Activated CD4-positive, alpha-beta memory T cell treated with anti-CD3 and anti-CD28 coated beads, Interleukin-2, amount 10 ng/mL, durations not matched to agents 7 days and 5 days (primary cell): ENCODE measurements around the gene SIGLEC8. TPM values are rescaled to one million over a fixed set of nuclear protein-coding genes. Genes with fewer than 3 reads are reported as not detected.
"Not testable (repeated sequence)": the region's sequence is repeated elsewhere in the genome, so short reads cannot be mapped to it uniquely, and the experiment has no call there.

Source experiments
- CTCF ChIA-PET: fragments of 350-600 bp; sonication (Branson Sonifier 250); formaldehyde crosslinking; loops from one replicate; lab custom pipeline; 2021; ENCODE audit warnings: antibody characterized with exemption, inconsistent platforms; lab: Charles Lee
- POLR2A ChIA-PET: fragments of 350-600 bp; sonication (Branson Sonifier 250); formaldehyde crosslinking; loops from one replicate; lab custom pipeline; 2021; ENCODE audit warnings: antibody characterized with exemption; lab: Charles Lee
- DNase-seq: peaks from one replicate; pipeline ENCODE4 v3.0.0-alpha.2; 2020
- H3K27ac Mint-ChIP-seq: one replicate; pipeline ENCODE4 v1.8.0; 2021; ENCODE audit warnings: mild to moderate bottlenecking, mixed read lengths
- H3K27me3 Mint-ChIP-seq: one replicate; pipeline ENCODE4 v1.8.0; 2021; ENCODE audit warnings: mixed read lengths
- H3K36me3 Mint-ChIP-seq: one replicate; pipeline ENCODE4 v1.8.0; 2021; ENCODE audit warnings: low read depth, mixed read lengths
- H3K4me1 Mint-ChIP-seq: one replicate; pipeline ENCODE4 v1.8.0; 2021; ENCODE audit warnings: mixed read lengths
- H3K4me3 Mint-ChIP-seq: one replicate; pipeline ENCODE4 v1.8.0; 2021; ENCODE audit warnings: mild to moderate bottlenecking, mixed read lengths
- H3K9me3 Mint-ChIP-seq: one replicate; pipeline ENCODE4 v1.8.0; 2021; ENCODE audit warnings: mixed read lengths
- total RNA-seq, 2 experiments: library from RNA; stranded (reverse); gene quantifications; one replicate each; pipeline ENCODE4 v1.2.3, GENCODE V29; 2021

The SIGLEC8 gene
- total RNA-seq, 2 experiments from 2014 or later: not detected

GRCh38 chr19:51469162-51469561, 10.9 kb upstream of the SIGLEC8 start:
- H3K36me3 Mint-ChIP-seq: no peaks in the 10 kb centered on the region
- no peak overlapping the region for H3K27ac Mint-ChIP-seq
- ChIA-PET CTCF (interaction anchor here (0.6 kb wide), 1 partner anchor 189 kb away, joined by 4 read pairs; no protein-coding TSS in a partner anchor), POLR2A (no interaction called here)
- no peak overlapping the region for H3K4me3 Mint-ChIP-seq
- peaks cover 22% of the 10 kb centered on the region for H3K27me3 Mint-ChIP-seq
- H3K9me3 Mint-ChIP-seq: no peaks in the 10 kb centered on the region
- DNase-seq: no peak
- peaks cover 31% of the 10 kb centered on the region for H3K4me1 Mint-ChIP-seq

DNA sequence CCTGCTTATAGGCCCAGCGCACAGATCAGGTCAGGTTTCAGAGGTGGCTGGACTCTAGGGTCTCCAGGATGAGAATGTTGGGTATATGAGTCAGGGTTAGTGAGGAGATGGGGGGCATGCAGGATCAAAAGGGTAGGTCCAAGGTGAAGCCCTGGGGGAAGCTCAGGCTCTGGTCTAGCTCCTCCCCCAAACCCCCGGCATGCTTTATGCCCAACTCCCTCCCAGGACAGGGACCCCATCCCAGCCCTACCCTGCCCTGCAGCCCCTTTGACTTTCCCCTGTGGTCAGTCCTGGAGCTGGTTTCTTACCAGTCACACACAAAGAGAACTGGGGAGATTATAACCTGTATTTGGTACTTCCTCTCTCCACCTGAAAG, 10.3 kb upstream of the SIGLEC8 start:
- Mint-ChIP-seq H3K27me3 (peaks cover 25% of the 10 kb centered on the region), H3K4me1 (peaks cover 33% of the 10 kb centered on the region), H3K36me3 (no peaks in the 10 kb centered on the region), H3K9me3 (no peaks in the 10 kb centered on the region), H3K27ac (no peak overlapping the region), H3K4me3 (no peak overlapping the region)
- CTCF ChIA-PET: interaction anchor here (0.6 to 2.6 kb wide), 3 partner anchors 188 to 192 kb away, joined by 4 to 15 read pairs (median 9); no protein-coding TSS in a partner anchor
- POLR2A ChIA-PET: no interaction called here
- DNase-seq: no peak

GRCh38 chr19:51467864-51468544, 9.8 kb upstream of the SIGLEC8 start:
- no peak overlapping the region for H3K27ac Mint-ChIP-seq
- peaks cover 29% of the 10 kb centered on the region for H3K27me3 Mint-ChIP-seq
- DNase-seq: no peak
- H3K36me3 Mint-ChIP-seq: no peaks in the 10 kb centered on the region
- H3K4me3 Mint-ChIP-seq: no peak overlapping the region
- ChIA-PET CTCF (interaction anchor here (0.7 to 2.6 kb wide), 3 partner anchors 8 to 193 kb away, joined by 3 to 15 read pairs (median 9); no protein-coding TSS in a partner anchor), POLR2A (no interaction called here)
- H3K9me3 Mint-ChIP-seq: no peaks in the 10 kb centered on the region
- H3K4me1 Mint-ChIP-seq: peaks cover 39% of the 10 kb centered on the region

DNA sequence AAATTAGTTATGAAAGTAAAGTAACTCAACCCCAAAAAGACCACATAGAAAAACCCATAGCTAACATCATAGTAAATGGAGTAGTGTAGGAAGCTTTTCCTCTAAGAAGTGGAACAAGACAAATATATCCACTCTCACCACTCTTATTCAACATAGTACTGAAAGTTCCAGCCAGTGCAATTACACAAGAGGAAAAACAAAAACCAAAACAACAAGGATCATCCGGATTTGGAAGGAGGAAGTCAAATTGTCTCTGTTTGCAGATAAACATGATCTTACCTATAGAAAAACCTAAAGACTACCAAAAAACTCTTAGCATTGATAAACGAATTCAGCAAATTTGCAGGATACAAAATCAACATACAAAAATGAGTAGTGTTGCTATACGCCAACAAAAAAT, 8.5 kb upstream of the SIGLEC8 start:
- POLR2A ChIA-PET: interaction anchor here (1.3 kb wide), 1 partner anchor 190 kb away, joined by 3 read pairs; no protein-coding TSS in a partner anchor
- CTCF ChIA-PET: interaction anchor here (1.2 to 2.6 kb wide), 3 partner anchors 50 to 194 kb away, joined by 3 to 15 read pairs (median 9); partner anchors contain the start of gene SIGLEC10
- peaks cover 36% of the 10 kb centered on the region for H3K4me1 Mint-ChIP-seq
- no peak overlapping the region for H3K27ac Mint-ChIP-seq
- no peak for DNase-seq
- peaks cover 30% of the 10 kb centered on the region for H3K27me3 Mint-ChIP-seq
- H3K36me3 Mint-ChIP-seq: no peaks in the 10 kb centered on the region
- no peak overlapping the region for H3K4me3 Mint-ChIP-seq
- H3K9me3 Mint-ChIP-seq: no peaks in the 10 kb centered on the region

DNA sequence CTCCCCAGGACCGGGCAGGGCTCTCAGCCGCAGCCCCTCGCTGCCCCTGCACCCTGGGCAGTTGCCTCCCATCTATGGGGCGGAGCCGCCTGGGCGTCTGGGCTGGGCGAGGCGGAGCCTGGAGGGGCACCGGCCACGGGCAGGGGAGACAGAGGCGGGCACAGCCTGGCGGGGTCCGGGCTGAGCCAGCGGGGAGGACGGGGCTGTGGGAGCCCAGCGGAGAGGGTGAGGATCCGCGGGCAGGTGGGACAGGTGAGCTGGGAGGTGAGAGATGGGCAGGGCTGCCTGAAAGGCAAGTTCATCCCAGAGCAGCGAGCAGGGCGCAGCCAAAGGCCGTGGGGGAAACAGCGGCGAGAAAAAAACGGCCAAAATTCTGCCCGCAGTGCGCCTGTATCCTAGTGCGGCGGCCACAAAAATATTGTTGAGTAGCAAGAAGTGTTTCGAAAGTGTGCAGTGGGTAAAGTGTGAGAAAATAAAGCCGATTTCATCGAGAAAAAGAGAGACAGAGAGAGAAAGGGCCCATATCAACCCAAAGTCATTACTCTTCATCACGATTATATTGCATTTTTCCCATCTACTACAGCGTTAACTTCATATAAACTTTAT, 5.8 kb upstream of the SIGLEC8 start:
- DNase-seq, POLR2A ChIA-PET, H3K36me3 Mint-ChIP-seq, H3K27ac Mint-ChIP-seq, H3K4me3 Mint-ChIP-seq, CTCF ChIA-PET, H3K9me3 Mint-ChIP-seq: not testable (repeated sequence)
- H3K4me1 Mint-ChIP-seq: peaks cover 36% of the 10 kb centered on the region
- H3K27me3 Mint-ChIP-seq: peaks cover 30% of the 10 kb centered on the region

DNA sequence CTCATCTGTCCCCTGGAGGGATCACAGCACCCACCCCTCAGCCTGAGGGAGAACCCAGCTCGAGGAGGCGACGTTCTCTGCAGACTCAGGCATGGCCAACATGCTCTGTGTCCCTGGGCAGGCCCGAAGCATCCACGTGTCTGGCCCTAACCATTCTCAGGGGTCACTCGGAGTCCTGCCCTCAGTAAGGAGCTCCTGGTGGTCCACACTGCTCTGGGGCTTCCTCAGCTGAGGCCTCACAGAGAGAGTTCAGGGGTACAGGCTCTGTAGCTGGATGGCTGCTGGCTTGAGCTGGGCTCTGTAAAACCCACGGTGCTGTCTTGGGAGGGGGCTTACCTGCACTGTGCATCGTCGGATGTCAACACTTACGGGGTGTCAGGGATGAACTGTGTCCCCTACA, 4.4 kb upstream of the SIGLEC8 start:
- Mint-ChIP-seq H3K9me3 (no peaks in the 10 kb centered on the region), H3K36me3 (no peaks in the 10 kb centered on the region), H3K27ac (no peak overlapping the region), H3K27me3 (peaks cover 30% of the 10 kb centered on the region), H3K4me3 (no peak overlapping the region), H3K4me1 (peaks cover 23% of the 10 kb centered on the region)
- ChIA-PET POLR2A (no interaction called here), CTCF (interaction anchor here (0.9 to 1.1 kb wide), 2 partner anchors 9 to 21 kb away, joined by 3 read pairs; no protein-coding TSS in a partner anchor)
- DNase-seq: no peak

GRCh38 chr19:51462276-51462675, 4.0 kb upstream of the SIGLEC8 start:
- Mint-ChIP-seq H3K4me3 (no peak overlapping the region), H3K9me3 (no peaks in the 10 kb centered on the region), H3K27ac (no peak overlapping the region), H3K27me3 (peaks cover 30% of the 10 kb centered on the region), H3K36me3 (no peaks in the 10 kb centered on the region), H3K4me1 (peaks cover 20% of the 10 kb centered on the region)
- peak; percentile 6 for DNase-seq
- CTCF ChIA-PET: interaction anchor here (0.9 to 1.1 kb wide), 2 partner anchors 9 to 20 kb away, joined by 3 read pairs; no protein-coding TSS in a partner anchor
- POLR2A ChIA-PET: no interaction called here

DNA sequence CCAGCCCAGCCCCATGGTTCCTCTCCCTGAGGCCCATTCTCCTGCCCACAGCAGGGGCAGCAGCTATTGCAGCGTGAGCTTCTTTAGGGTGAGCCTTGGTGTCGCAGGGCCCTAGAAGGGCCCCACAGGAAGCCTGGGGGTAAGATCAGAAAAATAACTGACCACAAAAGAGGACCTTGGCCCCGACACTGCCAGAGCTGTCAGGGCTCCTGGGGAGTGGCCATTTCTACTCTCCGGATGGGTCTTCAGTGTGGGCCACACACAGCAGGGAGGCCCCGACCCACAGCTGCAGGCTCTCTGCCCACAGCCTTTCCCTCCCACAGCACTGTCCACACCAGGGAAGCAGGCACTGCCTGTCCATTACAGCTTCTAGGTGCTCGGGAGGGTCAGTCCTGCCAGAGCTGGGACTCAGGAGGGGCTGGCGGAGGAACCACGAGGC, 3.5 kb upstream of the SIGLEC8 start:
- H3K9me3 Mint-ChIP-seq: no peaks in the 10 kb centered on the region
- H3K4me1 Mint-ChIP-seq: peaks cover 17% of the 10 kb centered on the region
- no peak overlapping the region for H3K27ac Mint-ChIP-seq
- peak; percentile 10 for DNase-seq
- ChIA-PET CTCF (interaction anchor here (1.1 kb wide), 1 partner anchor 20 kb away, joined by 3 read pairs; no protein-coding TSS in a partner anchor), POLR2A (no interaction called here)
- peaks cover 27% of the 10 kb centered on the region for H3K27me3 Mint-ChIP-seq
- H3K4me3 Mint-ChIP-seq: no peak overlapping the region
- H3K36me3 Mint-ChIP-seq: no peaks in the 10 kb centered on the region

DNA sequence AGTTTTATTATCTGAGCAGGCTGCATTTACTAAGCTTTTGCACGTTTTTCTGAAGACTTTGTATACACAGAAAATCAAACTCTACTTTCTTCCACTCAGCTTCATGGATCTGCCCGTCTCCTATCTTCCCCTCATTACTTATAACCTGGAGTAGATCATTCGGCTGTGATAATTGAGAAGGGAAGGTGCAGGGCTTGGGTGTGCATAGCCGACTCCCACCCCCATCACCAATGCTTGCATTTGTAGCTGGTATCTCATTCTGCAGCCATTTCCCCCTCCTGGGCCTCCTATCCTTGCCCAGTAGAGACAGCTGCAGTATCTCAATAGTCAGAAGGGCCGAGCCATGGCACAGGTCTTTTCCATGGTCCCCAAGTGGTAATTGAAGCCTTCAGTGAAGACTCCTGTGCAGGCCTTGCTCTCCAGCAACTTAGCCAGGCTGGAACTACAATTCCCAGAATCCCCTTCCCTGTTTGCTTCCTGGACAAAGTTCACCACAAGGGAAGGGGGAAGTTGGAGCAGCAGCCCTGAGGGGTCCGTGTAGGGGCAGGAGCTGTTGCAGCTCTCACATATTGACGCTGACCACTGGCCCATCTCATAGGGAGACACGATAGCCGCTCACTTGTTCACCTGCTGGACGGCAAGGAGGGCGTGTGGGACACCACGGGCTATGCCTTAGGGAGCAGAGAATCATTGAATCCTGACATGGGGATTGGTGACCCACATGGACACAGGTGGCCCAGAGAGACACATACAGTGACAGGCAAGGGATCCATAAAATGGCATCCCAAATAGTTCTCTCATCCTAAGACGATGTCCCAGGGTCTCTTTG, 2.1 kb upstream of the SIGLEC8 start:
- ChIA-PET POLR2A (no interaction called here), CTCF (interaction anchor here (0.6 to 0.9 kb wide), 2 partner anchors 12 to 51 kb away, joined by 3 to 5 read pairs; no protein-coding TSS in a partner anchor)
- H3K4me3 Mint-ChIP-seq: no peak overlapping the region
- H3K27ac Mint-ChIP-seq: no peak overlapping the region
- H3K4me1 Mint-ChIP-seq: peaks cover 15% of the 10 kb centered on the region
- H3K9me3 Mint-ChIP-seq: no peaks in the 10 kb centered on the region
- no peaks in the 10 kb centered on the region for H3K36me3 Mint-ChIP-seq
- H3K27me3 Mint-ChIP-seq: peaks cover 21% of the 10 kb centered on the region
- DNase-seq: peak; percentile 12

GRCh38 chr19:51458899-51459505, 748 bp upstream of the SIGLEC8 start:
- DNase-seq: no peak
- H3K4me1 Mint-ChIP-seq: peaks cover 9% of the 10 kb centered on the region
- H3K27ac Mint-ChIP-seq: no peak overlapping the region
- peaks cover 11% of the 10 kb centered on the region for H3K27me3 Mint-ChIP-seq
- no peak overlapping the region for H3K4me3 Mint-ChIP-seq
- ChIA-PET CTCF (no interaction called here), POLR2A (no interaction called here)
- no peaks in the 10 kb centered on the region for H3K36me3 Mint-ChIP-seq
- no peaks in the 10 kb centered on the region for H3K9me3 Mint-ChIP-seq

- Mint-ChIP-seq H3K27ac (no peak overlapping the region), H3K9me3 (peaks cover 2% of the 10 kb centered on the region), H3K27me3 (peaks cover 2% of the 10 kb centered on the region), H3K36me3 (no peaks in the 10 kb centered on the region), H3K4me1 (no peaks in the 10 kb centered on the region), H3K4me3 (no peak overlapping the region)
- ChIA-PET POLR2A (no interaction called here), CTCF (no interaction called here)
- DNase-seq: no peak
Observed at GRCh38 chr19:51457351-51458013, 772 bp downstream of the SIGLEC8 start.
